NCI-H1092 treated with DMSO at 0.1 percent for 48 hours (cell line): ENCODE data around the gene RDX.

Experiments used
- DNase-seq: peaks from one replicate; lab custom pipeline; 2025; lab: John Stamatoyannopoulos, UW

Gene RDX

DNA sequence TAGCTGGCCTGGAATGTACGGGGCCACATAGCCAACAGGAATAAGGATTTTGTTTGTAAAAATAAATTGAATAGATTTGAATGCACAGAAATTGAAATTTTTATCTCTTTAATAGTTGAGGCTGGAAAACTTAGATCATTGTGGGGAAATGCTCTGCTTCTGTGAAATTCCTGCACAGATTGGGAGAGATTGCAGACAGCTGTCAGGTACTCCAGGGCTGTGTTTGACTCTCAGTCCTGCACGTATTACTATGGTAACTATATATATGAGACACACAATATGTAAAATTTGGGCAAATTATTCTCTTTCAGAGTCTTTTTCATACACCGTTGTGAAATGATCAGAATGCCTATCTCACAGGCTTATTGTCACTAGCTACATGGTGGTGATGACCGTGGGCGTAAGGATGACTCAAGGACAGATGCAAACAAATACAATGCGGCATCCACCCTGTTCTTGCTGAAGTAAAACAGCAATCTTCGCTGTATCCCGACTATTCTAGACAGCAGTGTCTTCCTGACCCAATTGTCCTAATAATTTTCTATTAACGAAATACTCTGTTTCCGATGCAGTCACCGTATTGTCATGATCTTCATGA, 123.8 kb downstream of the RDX start:
- no peak for DNase-seq

DNA sequence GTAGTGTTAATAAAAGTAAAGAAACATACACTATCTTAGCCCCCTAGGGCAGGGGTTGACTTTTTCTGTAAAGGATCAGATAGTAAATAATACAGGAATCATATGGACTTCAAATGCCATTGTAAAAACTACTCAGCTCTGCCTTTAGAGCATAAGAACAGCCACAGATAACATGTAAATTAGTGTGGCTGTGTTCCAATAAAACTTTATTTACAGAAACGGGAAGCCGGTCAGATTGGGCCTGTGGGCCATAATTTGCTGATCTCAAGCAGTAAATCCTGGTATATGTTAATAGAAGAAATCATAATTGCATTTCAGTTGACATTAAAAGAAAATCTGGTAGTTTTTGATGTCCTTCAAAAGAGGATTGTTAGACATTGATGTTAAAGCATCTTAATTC, 126.7 kb downstream of the RDX start:
- DNase-seq, result no peak

DNA sequence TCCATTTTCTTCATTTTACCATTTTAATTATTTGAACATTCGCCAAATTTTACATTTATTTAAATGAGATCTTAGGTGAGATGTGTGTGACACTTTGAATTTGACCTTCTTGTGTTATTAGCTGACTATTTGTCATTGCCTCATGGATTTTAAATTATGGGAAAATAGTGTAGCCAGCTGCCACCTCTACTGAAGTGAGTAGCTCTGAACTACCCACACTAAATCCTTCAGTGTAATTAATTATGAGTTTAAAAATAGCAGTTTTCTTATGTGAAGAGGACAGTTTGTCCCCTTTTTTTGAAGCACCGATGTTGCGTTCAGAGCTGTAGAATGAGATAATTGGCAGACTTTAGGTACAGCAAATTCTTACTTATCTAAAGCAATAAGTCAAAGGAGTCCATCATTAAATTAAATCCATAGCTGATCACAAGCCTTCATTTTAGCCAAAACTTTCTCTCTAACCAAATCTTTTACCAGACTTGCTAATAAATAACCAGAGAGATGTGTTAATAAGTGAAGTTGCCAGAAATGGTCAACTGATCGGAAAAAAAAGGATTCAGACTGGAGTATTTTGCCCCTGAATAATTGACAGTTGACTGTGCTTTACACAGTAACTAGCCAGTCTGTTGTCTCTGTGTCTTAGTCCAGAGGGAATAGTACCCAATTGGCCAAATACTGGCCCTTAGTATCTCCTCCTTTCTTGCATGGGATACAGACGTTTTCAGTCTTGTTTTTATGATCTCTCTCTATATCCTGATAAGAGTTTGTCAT, 128.2 kb downstream of the RDX start:
- DNase-seq, result no peak

DNA sequence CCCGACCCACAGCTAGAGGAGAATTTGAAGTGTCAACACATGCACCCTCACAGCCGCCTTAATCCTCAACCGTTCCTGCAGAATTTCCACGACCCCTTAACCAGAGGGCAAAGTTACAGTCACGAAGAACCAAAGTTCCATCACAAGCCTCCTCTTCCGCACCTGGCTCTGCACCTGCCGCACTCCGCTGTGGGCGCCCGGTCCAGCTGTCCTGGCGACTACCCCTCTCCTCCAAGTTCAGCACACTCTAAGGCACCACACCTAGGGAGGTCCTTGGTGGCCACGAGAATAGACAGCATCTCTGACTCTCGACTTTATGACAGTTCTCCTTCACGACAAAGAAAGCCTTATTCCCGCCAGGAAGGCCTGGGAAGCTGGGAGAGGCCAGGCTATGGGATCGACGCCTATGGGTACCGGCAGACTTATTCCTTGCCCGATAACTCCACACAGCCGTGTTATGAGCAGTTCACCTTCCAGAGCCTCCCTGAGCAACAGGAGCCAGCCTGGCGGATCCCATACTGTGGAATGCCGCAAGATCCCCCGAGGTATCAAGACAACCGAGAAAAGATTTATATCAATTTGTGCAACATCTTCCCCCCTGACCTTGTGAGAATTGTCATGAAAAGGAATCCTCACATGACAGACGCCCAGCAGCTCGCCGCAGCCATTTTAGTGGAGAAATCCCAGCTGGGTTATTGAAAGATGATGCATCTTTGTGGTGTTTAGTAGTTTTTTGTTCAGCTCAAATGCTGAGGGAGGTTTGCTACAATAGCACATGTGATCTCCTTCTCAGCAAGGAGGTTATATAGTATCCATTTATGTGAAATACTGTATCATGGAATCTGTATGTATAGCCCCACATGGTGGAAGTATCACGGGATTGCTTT, 131.1 kb downstream of the RDX start:
- no peak for DNase-seq

DNA sequence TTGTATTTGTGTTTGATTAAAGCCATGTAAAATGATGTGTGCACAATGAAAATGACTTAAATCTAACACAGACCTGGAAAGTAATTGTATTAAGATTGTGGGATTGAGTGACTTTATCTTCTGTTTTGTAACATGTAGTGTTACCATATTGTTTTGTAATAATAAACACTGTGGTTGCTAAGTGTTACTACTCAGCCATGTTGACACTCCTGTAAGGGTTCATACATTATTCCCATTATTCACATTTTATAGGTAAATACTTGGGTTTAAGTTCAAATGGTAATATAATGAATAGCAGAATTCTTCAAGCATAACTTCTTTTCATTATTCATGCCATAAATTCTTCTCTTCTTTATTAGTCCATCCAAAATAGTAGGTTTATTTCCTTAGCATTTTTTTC, 134.2 kb downstream of the RDX start:
- no peak for DNase-seq

DNA sequence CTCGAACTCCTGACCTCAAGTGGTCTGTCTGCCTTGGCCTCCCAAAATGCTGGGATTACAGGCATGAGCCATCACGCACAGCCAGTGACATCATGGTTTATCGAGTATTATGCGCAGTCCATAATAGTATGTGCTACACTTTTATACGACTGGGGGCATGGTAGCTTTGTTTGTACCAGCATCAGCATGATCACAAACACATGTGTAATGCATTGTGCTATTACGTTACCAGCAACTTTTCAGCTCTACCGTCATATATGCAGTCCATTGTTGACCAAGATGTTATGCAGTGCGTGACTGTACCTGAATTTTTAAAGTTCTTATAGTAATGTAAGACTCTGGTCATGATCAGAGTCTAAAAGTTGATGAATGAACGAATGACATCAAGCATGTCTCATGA, 135.4 kb downstream of the RDX start:
- DNase-seq, result no peak

DNA sequence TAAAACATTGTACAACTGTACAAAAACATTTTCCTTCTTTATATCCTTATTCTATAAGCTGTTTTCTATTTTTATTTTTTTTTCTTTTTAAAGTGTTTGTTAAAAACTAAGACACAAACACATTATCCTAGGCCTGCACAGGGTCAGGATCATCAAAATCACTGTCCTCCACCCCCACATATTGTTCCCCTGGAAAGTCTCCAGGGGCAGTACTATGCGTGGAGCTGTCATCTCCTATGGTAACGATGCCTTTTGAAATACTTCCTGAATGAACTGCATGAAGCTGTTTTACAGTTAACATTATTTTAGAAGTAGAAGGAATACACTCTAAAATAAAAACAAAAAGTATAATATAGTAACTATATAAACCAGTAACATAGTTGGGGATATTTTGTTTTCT, 136.0 kb downstream of the RDX start:
- DNase-seq, result no peak

DNA sequence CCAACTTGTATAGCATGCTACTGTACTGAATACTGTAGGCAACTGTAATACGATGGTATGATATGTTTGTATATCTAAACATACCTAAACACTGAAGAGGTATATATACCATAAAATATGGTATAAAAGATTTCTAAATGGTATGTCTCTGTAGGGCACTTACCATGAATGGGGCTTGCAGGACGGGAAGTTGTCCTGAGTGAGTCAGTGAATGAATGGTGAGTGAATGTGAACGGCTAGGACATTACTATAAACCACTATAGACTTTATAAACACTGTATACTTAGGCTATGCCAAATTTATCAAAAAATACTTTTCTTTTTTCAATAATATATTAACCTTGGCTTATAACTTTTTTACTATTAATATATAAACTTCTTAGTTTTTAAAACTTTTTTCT, 136.4 kb downstream of the RDX start:
- no peak for DNase-seq

DNA sequence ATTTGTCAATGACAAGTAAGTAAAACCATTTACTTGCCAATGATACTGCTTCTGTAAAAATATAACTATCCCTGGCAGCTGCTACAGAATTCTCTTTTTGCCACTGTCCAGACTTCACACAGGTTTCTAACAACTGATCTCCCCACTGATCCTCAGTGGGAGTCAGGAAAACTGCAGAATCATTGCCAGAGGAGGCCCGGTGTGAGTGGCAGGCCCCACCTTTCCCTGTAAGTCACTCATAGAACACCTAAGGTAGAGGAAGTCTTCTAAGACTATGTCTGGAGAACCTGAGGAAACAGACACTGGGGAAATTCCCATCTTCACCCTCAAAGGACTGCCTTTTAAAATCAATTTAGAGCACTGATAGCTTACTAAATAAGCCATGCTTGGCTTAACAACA, 136.9 kb downstream of the RDX start:
- DNase-seq, result no peak

DNA sequence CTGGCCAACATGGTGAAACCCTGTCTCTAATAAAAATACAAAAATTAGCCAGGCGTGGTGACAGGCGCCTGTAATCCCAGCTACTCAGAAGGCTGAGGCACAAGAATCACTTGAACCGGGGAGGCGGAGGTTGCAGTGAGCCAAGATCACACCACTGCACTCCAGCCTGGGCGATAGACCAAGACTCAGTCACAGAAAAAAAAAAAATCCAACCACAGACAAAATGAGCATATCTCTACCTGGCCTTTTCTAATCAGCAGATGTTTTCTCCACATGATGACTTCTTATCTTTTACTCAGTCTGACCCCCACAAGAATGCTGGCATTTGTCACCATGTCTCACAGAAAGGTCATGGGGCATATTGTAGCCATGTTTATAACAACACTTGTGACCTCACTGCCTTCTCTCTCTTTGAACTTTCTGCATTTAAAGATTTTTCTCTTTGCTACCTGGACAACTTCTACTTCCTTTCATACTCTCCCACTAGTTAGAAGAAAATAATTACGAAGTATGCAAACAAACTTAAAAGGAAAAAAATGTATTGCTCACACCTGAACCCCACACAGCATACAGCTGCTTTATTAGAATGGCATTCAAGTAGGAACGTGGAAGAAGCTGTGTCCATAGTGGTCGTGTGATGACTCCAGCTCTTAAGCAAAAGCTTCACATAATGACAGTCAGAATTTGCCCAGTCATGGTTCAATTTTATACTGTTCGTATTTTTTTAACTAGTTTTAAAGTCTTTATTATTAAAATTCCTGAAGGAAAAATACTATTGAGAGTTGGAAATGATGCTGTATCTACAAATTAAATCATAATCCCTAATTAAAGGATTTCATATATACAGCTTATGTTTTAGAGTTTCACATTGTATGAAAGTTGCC, 137.9 kb downstream of the RDX start:
- DNase-seq, result no peak

DNA sequence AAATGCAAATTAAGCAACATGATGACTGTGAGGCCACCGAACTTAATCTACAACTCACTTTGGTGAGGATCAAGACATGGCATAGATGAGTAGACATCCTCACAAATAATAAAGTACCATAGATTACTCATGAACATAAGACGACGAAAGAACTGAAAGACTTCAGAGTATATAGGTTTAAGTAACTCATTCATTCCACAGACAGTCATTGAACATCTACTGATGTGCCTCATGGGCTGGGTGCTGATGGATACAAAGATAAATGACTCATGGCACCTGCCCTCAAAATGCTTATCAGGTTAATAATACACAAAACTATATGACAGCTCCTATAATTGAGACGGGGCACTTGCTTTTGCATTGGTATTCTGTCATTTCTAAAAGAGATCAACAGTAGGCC, 139.9 kb downstream of the RDX start:
- DNase-seq, result no peak

DNA sequence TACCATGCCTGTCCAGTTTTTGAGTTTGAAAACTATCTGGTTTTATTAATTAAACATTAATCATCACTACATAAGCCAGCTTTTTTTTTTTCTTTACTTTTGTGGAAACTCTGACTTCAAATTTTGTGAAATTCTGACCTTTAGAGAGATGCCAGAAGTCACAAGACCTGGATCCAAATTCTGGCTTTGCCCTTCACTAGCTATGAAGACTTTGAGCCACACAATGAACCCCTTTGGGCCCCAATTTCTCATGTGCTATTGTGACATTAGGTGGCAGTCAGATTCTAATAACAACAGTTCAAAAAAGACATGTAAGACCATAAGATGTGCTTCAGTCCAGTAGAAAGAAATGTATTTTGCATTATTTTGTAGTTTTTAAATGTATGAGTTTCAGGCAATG, 142.9 kb downstream of the RDX start:
- no peak for DNase-seq

DNA sequence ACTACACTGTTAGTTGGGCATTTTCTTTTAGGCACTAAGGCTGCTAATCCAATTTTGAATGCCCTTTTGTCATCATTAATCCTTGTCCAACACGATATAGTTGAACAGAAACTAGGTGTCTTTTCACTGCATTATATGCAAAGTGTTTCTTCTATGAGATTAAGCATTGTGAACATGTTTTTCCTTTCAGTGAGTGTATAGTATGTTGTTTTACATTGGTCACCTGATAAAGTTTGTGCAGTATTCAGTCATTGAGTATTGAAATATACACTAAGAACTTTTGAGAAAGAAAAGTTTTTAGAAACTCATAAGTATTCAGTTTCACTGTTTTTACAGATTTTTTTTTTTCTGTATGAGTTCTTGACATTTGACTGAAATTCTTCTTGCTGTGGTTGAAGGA, 144.2 kb downstream of the RDX start:
- DNase-seq, result no peak

DNA sequence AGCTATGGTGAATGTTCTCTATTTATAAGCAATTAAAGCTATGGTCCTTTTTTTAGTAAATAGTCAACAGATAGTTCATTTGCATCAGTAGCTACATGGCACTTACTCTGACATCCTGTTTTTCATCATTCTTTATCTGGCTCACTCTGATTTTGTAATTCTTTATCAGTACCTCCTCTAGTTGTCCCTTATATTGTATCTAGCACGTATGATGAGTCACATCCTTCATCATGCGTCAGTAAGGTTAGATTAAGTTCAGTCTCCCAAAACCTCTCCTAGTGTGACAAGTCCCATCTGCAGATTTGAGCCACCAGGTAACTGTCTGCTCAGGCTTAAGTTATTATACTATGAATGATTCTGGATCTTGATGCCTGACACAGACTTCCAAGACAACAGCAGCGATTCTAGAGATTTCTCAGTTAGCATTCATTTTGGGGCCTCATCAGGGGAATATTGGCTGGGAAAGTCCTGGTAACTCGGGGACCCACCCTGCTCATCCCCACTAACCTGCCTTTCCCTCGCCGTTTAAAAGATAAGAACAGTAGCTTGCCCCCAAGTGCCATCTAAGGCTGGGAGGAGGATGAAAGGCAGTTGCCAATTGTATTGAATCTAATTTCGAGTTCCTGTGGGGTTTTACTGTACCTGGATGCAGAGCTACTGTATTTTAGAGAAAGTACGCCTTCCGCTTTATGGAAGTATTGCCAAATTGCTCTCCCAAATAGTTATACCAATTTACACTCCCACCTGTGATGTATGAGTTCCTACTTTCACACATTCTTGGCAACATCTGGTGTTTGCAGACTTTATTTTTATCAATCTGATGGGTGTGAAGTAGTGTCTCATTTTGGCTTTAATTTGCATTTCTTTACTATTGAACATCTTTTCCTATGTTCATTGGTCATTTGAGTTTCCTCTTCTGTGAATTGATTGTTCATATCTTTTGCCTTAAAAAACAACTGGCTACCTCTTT, 147.4 kb downstream of the RDX start:
- DNase-seq, result no peak

DNA sequence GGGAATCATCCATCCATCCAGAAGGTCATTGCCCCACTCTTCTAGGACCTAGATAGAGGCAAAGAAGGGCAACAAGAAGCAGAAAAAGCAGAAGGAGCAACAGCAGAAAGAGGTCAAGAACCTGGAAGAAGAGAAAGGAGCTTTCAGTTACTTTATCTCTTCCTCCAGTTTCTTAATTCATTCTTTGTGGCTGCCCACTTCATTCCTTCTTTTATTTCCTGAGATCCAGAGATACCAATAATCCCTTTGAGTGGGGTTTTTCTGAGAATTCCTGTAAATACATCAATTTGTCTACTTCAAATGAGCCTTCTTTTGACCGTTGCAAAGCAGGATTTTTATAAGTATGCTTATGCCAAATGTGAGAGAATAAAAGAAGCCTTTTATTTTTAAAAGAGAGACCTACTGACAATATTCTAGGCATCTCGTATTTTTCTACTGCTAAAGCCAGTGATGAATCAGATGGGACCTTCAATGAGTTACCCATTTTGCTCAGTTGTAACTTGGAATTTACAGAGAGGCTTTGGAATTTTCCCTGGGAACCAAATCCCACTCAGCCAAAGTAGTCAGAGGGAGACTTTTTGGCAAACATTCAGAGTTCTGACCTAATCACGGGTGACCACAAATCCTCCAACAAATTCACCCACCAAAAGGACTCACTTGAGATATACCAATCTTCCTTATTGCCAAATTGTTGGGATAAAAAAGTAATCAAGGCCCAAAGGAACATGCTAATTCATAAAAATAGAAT, 148.3 kb downstream of the RDX start:
- no peak for DNase-seq

DNA sequence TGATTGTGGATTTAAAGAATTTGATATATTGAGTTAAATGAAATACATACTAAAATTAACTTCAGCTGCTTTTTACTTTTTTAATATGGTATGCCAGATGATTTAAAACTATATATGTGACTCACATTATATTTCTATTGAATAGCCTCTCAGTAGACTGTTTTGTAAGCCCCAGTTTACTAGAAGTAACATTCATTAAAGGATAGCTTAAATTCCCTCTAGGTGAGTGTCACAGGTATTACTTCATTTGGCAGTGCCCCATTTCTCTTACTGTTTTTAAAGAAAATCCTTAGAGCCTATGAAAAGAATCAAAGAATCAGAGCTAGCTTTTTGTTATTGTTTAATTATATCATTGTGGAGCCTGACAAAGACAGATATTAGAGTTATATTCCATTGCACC, 154.6 kb downstream of the RDX start:
- no peak for DNase-seq

DNA sequence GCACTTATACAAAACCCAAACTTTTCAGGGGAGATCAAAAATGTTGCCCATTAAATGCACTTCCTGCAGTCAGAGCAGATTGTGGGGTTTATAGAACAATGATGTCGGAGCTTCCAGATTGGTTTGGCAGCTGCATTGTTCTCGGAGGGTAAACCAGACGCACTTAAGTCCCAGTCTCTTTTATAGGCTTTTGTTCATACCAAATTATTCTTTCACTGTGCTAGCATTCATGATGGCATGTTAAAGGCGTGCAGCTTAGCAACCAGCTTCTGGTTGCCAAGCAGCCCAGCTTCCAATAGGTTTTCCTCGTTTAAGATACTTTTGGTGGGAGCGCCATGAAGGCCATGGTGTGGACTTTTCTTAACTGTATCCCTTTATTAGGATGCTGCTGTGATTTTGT, 162.3 kb downstream of the RDX start:
- DNase-seq, result peak; percentile 75

DNA sequence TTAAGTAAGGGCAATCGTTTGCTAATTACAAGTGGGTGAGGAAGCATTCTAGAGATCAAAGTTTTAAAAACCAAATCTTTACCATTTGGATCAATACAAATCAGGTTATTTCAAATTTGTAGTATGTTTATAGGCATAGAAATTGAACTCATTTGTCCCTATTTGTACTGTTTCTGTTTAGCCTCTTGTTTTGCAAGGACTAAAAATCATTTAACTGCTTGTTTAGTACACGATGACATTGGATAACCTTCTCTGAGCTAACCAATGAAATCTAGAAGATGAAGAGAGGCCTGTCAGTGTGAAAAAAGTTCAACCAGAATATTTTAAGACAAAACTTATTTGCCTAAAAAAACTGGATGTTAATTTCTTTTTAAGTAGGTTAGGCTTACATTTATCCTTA, 163.3 kb downstream of the RDX start:
- no peak for DNase-seq

DNA sequence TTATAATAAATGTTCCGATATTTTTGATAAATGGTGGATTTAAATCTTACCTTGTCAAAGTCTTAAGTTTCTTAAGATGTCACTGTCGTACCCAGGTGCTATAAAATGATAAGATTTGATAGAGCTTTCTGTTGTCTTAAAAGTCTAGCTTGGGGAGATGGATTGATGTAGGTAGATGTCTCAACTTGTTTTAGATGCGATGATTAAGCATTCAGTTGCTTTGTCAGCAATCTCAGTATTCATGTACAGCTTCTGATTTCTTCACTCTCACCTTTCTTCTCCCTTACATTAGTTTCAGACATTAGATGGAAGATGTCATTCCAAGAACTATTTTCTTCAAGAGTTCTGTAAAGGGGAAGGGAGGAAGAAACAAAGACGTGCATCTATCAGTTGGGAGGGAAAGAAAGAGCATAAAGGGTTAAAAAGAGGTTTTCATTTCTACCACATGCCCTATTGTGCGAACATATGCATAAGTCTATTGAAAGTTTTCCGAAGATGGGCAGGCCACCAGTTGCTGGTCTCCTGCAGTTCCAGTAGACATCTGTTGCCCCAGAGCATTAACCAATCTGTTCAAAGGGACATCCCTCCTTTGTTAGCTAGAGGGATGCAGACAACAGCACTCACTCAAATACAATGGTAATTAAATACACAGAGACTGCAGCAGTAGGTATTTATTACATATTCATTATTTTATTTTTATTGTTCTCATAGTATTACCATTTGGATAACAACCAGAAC, 164.9 kb downstream of the RDX start:
- DNase-seq, result peak; percentile 45
